Measurements from ENCODE around the gene LRRK1.

Gene LRRK1

GRCh38 chr15:101056366-101057334 is 137.5 kb downstream of the LRRK1 start:
- DNase-seq (ENCODE audit: low read depth) = no peak

- no peak for DNase-seq (ENCODE audit: low read depth)
These were observed 138.8 kb downstream of the LRRK1 start for GRCh38 chr15:101057841-101058407.

- no peak for DNase-seq (ENCODE audit: low read depth)
These were observed 139.6 kb downstream of the LRRK1 start for GRCh38 chr15:101058735-101059134.

- DNase-seq (ENCODE audit: low read depth) = no peak
These were observed 140.5 kb downstream of the LRRK1 start for GRCh38 chr15:101059381-101060341.

GRCh38 chr15:101060576-101061551 is 141.7 kb downstream of the LRRK1 start:
- no peak for DNase-seq (ENCODE audit: low read depth)

- DNase-seq (ENCODE audit: low read depth) = no peak
These were observed 142.9 kb downstream of the LRRK1 start for GRCh38 chr15:101062063-101062462.

GRCh38 chr15:101062471-101063171 is 143.5 kb downstream of the LRRK1 start:
- no peak for DNase-seq (ENCODE audit: low read depth)

- DNase-seq (ENCODE audit: low read depth) = no peak
These were observed 144.1 kb downstream of the LRRK1 start for GRCh38 chr15:101063212-101063611.

GRCh38 chr15:101063891-101064794 is 145.0 kb downstream of the LRRK1 start:
- no peak for DNase-seq (ENCODE audit: low read depth)

GRCh38 chr15:101064795-101065569 is 145.8 kb downstream of the LRRK1 start:
- no peak for DNase-seq (ENCODE audit: low read depth)

- no peak for DNase-seq (ENCODE audit: low read depth)
These were observed 146.5 kb downstream of the LRRK1 start for GRCh38 chr15:101065570-101066221.

GRCh38 chr15:101066501-101067408 is 147.6 kb downstream of the LRRK1 start:
- DNase-seq (ENCODE audit: low read depth) = no peak

GRCh38 chr15:101067660-101068522 is 148.7 kb downstream of the LRRK1 start:
- DNase-seq (ENCODE audit: low read depth) = no peak

- no peak for DNase-seq (ENCODE audit: low read depth)
These were observed 149.4 kb downstream of the LRRK1 start for GRCh38 chr15:101068523-101068960.

GRCh38 chr15:101068961-101069653 is 149.9 kb downstream of the LRRK1 start:
- no peak for DNase-seq (ENCODE audit: low read depth)
